GF-D8 (cell line): Measurements from ENCODE around the gene PRKD1.
"Not testable (repeated sequence)": the region's sequence is repeated elsewhere in the genome, so short reads cannot be mapped to it uniquely, and the experiment has no call there.

Source experiments
- DNase-seq: peaks from one replicate; lab custom pipeline; 2025; lab: John Stamatoyannopoulos, UW

The PRKD1 gene

GRCh38 chr14:29798811-29799210 lies 128.8 kb downstream of the PRKD1 start:
- DNase-seq = no peak

- DNase-seq = no peak
Observed at GRCh38 chr14:29798108-29798663, 129.5 kb downstream of the PRKD1 start.

GRCh38 chr14:29796853-29797252 lies 130.8 kb downstream of the PRKD1 start:
- DNase-seq = no peak

- no peak for DNase-seq
Observed at GRCh38 chr14:29789475-29789874, 138.2 kb downstream of the PRKD1 start.

- DNase-seq = no peak
Observed at GRCh38 chr14:29788093-29788492, 139.6 kb downstream of the PRKD1 start.

GRCh38 chr14:29783556-29783955 lies 144.1 kb downstream of the PRKD1 start:
- no peak for DNase-seq

- DNase-seq = no peak
Observed at GRCh38 chr14:29782041-29782440, 145.6 kb downstream of the PRKD1 start.

- DNase-seq = not testable (repeated sequence)
Observed at GRCh38 chr14:29777142-29777541, 150.5 kb downstream of the PRKD1 start.

- DNase-seq = no peak
Observed at GRCh38 chr14:29773990-29774389, 153.7 kb downstream of the PRKD1 start.

- DNase-seq = no peak
Observed at GRCh38 chr14:29763342-29763858, 164.2 kb downstream of the PRKD1 start.

GRCh38 chr14:29759521-29760340 lies 167.9 kb downstream of the PRKD1 start:
- no peak for DNase-seq

- no peak for DNase-seq
Observed at GRCh38 chr14:29757711-29758233, 169.9 kb downstream of the PRKD1 start.

- no peak for DNase-seq
Observed at GRCh38 chr14:29757188-29757680, 170.4 kb downstream of the PRKD1 start.

- DNase-seq = no peak
Observed at GRCh38 chr14:29756019-29756385, 171.6 kb downstream of the PRKD1 start.

- DNase-seq = no peak
Observed at GRCh38 chr14:29755311-29756018, 172.2 kb downstream of the PRKD1 start.

GRCh38 chr14:29754134-29754533 lies 173.5 kb downstream of the PRKD1 start:
- no peak for DNase-seq

GRCh38 chr14:29752221-29752923 lies 175.3 kb downstream of the PRKD1 start:
- DNase-seq = no peak

GRCh38 chr14:29749829-29750228 lies 177.8 kb downstream of the PRKD1 start:
- no peak for DNase-seq

GRCh38 chr14:29749327-29749726 lies 178.3 kb downstream of the PRKD1 start:
- no peak for DNase-seq

GRCh38 chr14:29745863-29746262 lies 181.8 kb downstream of the PRKD1 start:
- no peak for DNase-seq

GRCh38 chr14:29743531-29743930 lies 184.1 kb downstream of the PRKD1 start:
- DNase-seq = no peak

- DNase-seq = no peak
Observed at GRCh38 chr14:29741909-29742401, 185.7 kb downstream of the PRKD1 start.
